ENCODE measurements around the gene PPTC7. TPM values are rescaled to one million over a fixed set of nuclear protein-coding genes. Genes with fewer than 3 reads are reported as not detected.

The PPTC7 gene
- total and polyA plus RNA-seq, 2 of the 8 experiments (the other 6 are each of a cell fraction or from before 2014, with no cell fraction given) = 8.1 to 15.9 TPM

GRCh38 chr12:110501399-110501751 is 81.7 kb downstream of the PPTC7 start:
- no peak for FAIRE-seq
- TF ChIP-seq CBX8 (IDR thresholded peaks at IDR 0.05; ENCODE audit: borderline replicate concordance, low read depth, low read length) (no peak), MAX (IDR thresholded peaks at IDR 0.05) (no peak), SP1 (IDR thresholded peaks at IDR 0.05; ENCODE audit: low read depth, low read length) (no peak)

More at GRCh38 chr12:110501399-110501751, 81.7 kb downstream of the PPTC7 start:
- DNase-seq (ENCODE audit: low read depth in 1 of 2, low spot score in 2 of 2) = no peak
- Histone ChIP-seq H3K23me2 (ENCODE audit: low read depth, low read length) (peaks cover 4% of the 10 kb centered on the region; the same call in 1 of the 2 replicates), H4K8ac (ENCODE audit: extremely low read depth, insufficient read depth, low read length) (no peak overlapping the region), H3K18ac (ENCODE audit: extremely low read depth, low read length) (no peak overlapping the region), H3K79me1 (ENCODE audit: low read depth, low read length) (no peaks in the 10 kb centered on the region), H2AK5ac (ENCODE audit: low read depth, low read length) (no peak overlapping the region), H3K79me2 (ENCODE audit: control insufficient read depth in 1 of 2, insufficient read depth in 2 of 2, low read length in 2 of 2) (peaks cover 0 to 19% of the 10 kb centered on the region in 2 experiments; a peak in 2 of 4 replicates), H2BK120ac (replicated peaks; ENCODE audit: low read depth, low read length) (no peak overlapping the region), H3K4me3 (ENCODE audit: extremely low read depth in 1 of 4, insufficient read depth in 2 of 4, low read depth in 3 of 4, low read length in 4 of 4) (peak overlapping the region; percentile 83 to 94 (median 93)), H3K9me3 (ENCODE audit: insufficient read depth in 2 of 2, low read depth in 1 of 2, low read length in 1 of 2) (peaks cover 4 to 5% of the 10 kb centered on the region in 2 experiments; a peak in 2 of 4 replicates), H3K36me3 (ENCODE audit: control insufficient read depth in 2 of 4, insufficient read depth in 4 of 4, low read length in 3 of 4) (peaks cover 0 to 2% (median under 1%) of the 10 kb centered on the region in 4 experiments; a peak in 1 of 8 replicates), H4K91ac (replicated peaks; ENCODE audit: insufficient read length, low read length) (no peak overlapping the region), H3K4ac (replicated peaks; ENCODE audit: insufficient read length, low read depth, low read length) (no peak overlapping the region), H2BK12ac (ENCODE audit: low read depth, low read length) (no peak overlapping the region), H4K20me1 (replicated peaks in 1 of 2; ENCODE audit: control insufficient read depth in 1 of 2, insufficient read depth in 2 of 2, low read length in 2 of 2) (no peaks in the 10 kb centered on the region), H2BK15ac (ENCODE audit: low read length) (no peak overlapping the region), H2AFZ (ENCODE audit: low read length) (peak overlapping the region; percentile 72), H3K4me2 (ENCODE audit: insufficient read depth in 1 of 2, low read depth in 2 of 2, low read length in 2 of 2) (peak overlapping the region; percentile 70 to 82), H3K27me3 (replicated peaks in 1 of 4; ENCODE audit: control insufficient read depth in 3 of 4, extremely low read depth in 1 of 4, insufficient read depth in 3 of 4, low read length in 3 of 4) (peaks cover 3 to 13% (median 12%) of the 10 kb centered on the region in 4 experiments), H3K4me1 (replicated peaks in 1 of 4; ENCODE audit: control insufficient read depth in 3 of 4, insufficient read depth in 4 of 4, low read length in 3 of 4) (no peaks in the 10 kb centered on the region), H3K27ac (ENCODE audit: low read depth, low read length) (no peak overlapping the region), H3K56ac (replicated peaks; ENCODE audit: insufficient read length, low read depth, low read length) (no peak overlapping the region), H2BK5ac (ENCODE audit: low read depth, low read length) (0 out of 2 replicates have a peak overlapping the region, but pooled peaks have one; percentile 9), H3K14ac (ENCODE audit: insufficient read length) (no peak overlapping the region), H2BK20ac (ENCODE audit: low read length) (no peak overlapping the region), H3K9ac (replicated peaks in 1 of 4; ENCODE audit: extremely low read depth in 1 of 4, low read depth in 3 of 4, low read length in 3 of 4) (peak overlapping the region; percentile 52 to 82 (median 67)), H3K23ac (ENCODE audit: insufficient read length) (no peak overlapping the region), H4K5ac (ENCODE audit: insufficient read length, low read depth, low read length) (no peak overlapping the region)
- ChIA-PET POLR2A (ENCODE audit: partially characterized antibody) (interaction anchor here (0.9 to 2.9 kb wide), 7 partner anchors 15 to 121 kb away, joined by 3 to 29 read pairs (median 3); partner anchors contain the start of genes FAM216A and GPN3), CTCF (ENCODE audit: partially characterized antibody) (interaction anchor here (1.6 to 1.8 kb wide), 3 partner anchors 52 to 102 kb away, joined by 4 to 6 read pairs (median 4); partner anchors contain the start of gene ARPC3)
- 3% methylated on average over 17 of the region's 17 CpGs; no CpG with 5 or more reads in 1 of the 2 experiments for WGBS, 2 experiments (ENCODE audit: extremely low coverage in 1 of 2, insufficient coverage in 1 of 2, insufficient read length in 1 of 2, insufficient replicate concordance in 2 of 2, low coverage in 1 of 2, low lambda C conversion rate in 2 of 2, missing lambda C conversion rate in 1 of 2)
